Neutrophil (primary cell): ENCODE measurements around the gene LAMC1.

Source experiments
- H3K27ac ChIP-seq: fragments of 200-600 bp; sonication (generic); 2 replicates; pipeline ENCODE4 v1.5.1; 2016; ENCODE audit warnings: mild to moderate bottlenecking, moderate library complexity
- H3K27me3 ChIP-seq: fragments of 200-600 bp; sonication (generic); 2 replicates; pipeline ENCODE4 v1.6.0; 2016; ENCODE audit warnings: mild to moderate bottlenecking
- H3K36me3 ChIP-seq: fragments of 200-600 bp; sonication (generic); 2 replicates; pipeline ENCODE4 v1.5.1; 2017
- H3K4me1 ChIP-seq, 2 experiments: fragments of 200-600 bp in 1 of 2; sonication (generic) in 1 of 2; 1 replicate in 1 of 2; 2 replicates in 1 of 2; pipeline versions ENCODE4 v1.5.1 to v1.6.1; 2013 to 2016; ENCODE audit warnings: low read depth in 1 of 2, low read length in 1 of 2, mild to moderate bottlenecking in 1 of 2, moderate library complexity in 1 of 2; ENCODE audit not compliant: control insufficient read depth in 1 of 2, insufficient read depth in 1 of 2
- H3K4me3 ChIP-seq, 2 experiments: fragments of 200-600 bp in 1 of 2; sonication (generic) in 1 of 2; 1 replicate in 1 of 2; 2 replicates in 1 of 2; pipeline ENCODE4 v1.5.1; 2013 to 2016; ENCODE audit warnings: low read depth in 1 of 2, low read length in 1 of 2, mild to moderate bottlenecking in 1 of 2, moderate library complexity in 1 of 2
- H3K9me3 ChIP-seq: fragments of 200-600 bp; sonication (generic); 2 replicates; pipeline ENCODE4 v1.5.1; 2016
- TF ChIP-seq, protein P1 (sequence below): fragments of 200-600 bp; sonication (generic); IDR thresholded peaks from 2 replicates; pipeline ENCODE4 v1.5.1; 2016; ENCODE audit warnings: antibody characterized with exemption

Gene LAMC1

DNA sequence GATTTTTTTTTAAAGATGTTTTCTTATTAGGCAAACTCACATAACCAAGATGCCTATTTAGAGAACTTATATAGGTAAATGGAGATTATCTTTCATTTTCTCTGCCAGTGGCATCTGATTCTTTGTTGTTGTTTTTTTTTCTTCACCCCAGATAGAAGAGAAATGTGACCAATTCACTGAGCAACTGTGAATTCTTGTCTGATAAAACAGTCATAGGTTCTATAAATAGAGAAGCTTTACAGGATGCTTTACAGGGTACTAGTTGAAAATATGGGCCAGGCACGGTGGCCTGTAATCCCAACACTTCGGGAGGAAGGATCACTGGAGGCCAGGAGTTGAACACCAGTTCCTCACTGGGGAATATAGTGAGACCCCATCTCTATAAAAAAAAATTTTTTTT, 112.1 kb downstream of the LAMC1 start:
- H3K27me3 ChIP-seq: no peaks in the 10 kb centered on the region
- TF ChIP-seq, protein P1, sequence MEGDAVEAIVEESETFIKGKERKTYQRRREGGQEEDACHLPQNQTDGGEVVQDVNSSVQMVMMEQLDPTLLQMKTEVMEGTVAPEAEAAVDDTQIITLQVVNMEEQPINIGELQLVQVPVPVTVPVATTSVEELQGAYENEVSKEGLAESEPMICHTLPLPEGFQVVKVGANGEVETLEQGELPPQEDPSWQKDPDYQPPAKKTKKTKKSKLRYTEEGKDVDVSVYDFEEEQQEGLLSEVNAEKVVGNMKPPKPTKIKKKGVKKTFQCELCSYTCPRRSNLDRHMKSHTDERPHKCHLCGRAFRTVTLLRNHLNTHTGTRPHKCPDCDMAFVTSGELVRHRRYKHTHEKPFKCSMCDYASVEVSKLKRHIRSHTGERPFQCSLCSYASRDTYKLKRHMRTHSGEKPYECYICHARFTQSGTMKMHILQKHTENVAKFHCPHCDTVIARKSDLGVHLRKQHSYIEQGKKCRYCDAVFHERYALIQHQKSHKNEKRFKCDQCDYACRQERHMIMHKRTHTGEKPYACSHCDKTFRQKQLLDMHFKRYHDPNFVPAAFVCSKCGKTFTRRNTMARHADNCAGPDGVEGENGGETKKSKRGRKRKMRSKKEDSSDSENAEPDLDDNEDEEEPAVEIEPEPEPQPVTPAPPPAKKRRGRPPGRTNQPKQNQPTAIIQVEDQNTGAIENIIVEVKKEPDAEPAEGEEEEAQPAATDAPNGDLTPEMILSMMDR: no peak
- H3K9me3 ChIP-seq: no peaks in the 10 kb centered on the region
- no peak overlapping the region for H3K27ac ChIP-seq
- H3K4me1 ChIP-seq: no peaks in the 10 kb centered on the region
- H3K4me3 ChIP-seq: no peak overlapping the region
- H3K36me3 ChIP-seq: no peaks in the 10 kb centered on the region

- no peaks in the 10 kb centered on the region for H3K9me3 ChIP-seq
- TF ChIP-seq, protein P1: no peak
- no peaks in the 10 kb centered on the region for H3K36me3 ChIP-seq
- no peak overlapping the region for H3K4me3 ChIP-seq
- H3K27ac ChIP-seq: no peak overlapping the region
- no peaks in the 10 kb centered on the region for H3K4me1 ChIP-seq
- no peaks in the 10 kb centered on the region for H3K27me3 ChIP-seq
Observed at GRCh38 chr1:183137782-183138181, 114.6 kb downstream of the LAMC1 start.

DNA sequence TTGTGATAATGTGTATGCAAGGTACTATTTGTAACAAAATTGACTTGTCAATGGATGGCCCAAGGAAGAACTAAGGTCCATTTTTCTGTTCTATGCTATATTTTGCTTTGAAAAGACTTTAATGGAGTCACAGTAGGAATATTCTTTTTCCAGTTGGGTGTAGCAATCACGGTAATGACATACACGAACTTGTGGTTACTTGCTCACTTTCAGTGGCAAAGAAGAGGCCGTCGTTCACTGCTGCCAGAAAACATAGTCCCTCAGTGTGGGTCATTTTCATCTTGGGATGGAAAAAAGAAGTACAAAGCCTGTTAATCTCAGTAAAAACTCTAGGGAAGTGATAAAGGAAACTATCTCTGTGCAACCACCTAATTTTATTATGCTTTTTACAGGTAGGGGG, 115.1 kb downstream of the LAMC1 start:
- H3K27me3 ChIP-seq: no peaks in the 10 kb centered on the region
- no peak overlapping the region for H3K27ac ChIP-seq
- H3K9me3 ChIP-seq: no peaks in the 10 kb centered on the region
- no peaks in the 10 kb centered on the region for H3K4me1 ChIP-seq
- TF ChIP-seq, protein P1: no peak
- H3K36me3 ChIP-seq: no peaks in the 10 kb centered on the region
- no peak overlapping the region for H3K4me3 ChIP-seq

- Histone ChIP-seq H3K27me3 (no peaks in the 10 kb centered on the region), H3K9me3 (no peaks in the 10 kb centered on the region), H3K36me3 (no peaks in the 10 kb centered on the region), H3K4me1 (no peaks in the 10 kb centered on the region), H3K27ac (no peak overlapping the region), H3K4me3 (no peak overlapping the region)
- TF ChIP-seq, protein P1: no peak
Observed at GRCh38 chr1:183139281-183139942, 116.2 kb downstream of the LAMC1 start.

GRCh38 chr1:183140633-183141032, 117.4 kb downstream of the LAMC1 start:
- Histone ChIP-seq H3K4me3 (no peak overlapping the region), H3K9me3 (no peaks in the 10 kb centered on the region), H3K27ac (no peak overlapping the region), H3K4me1 (no peaks in the 10 kb centered on the region), H3K36me3 (no peaks in the 10 kb centered on the region), H3K27me3 (no peaks in the 10 kb centered on the region)
- TF ChIP-seq, protein P1: no peak
